Lower leg skin (tissue), 4 donors: Measurements from ENCODE around the gene TLL1. TPM values are rescaled to one million over a fixed set of nuclear protein-coding genes. Genes with fewer than 3 reads are reported as not detected.

ENCODE experiments used
- DNase-seq, 2 donors: peaks; one replicate each; pipeline ENCODE4 v3.0.0-alpha.2; 2019; ENCODE audit warnings: low spot score in 2 of 2
- H3K4me3 ChIP-seq: fragments of 200-600 bp; sonication (generic); 2 replicates; pipeline ENCODE4 v1.5.1; 2017; ENCODE audit warnings: mild to moderate bottlenecking, low read depth; ENCODE audit not compliant: poor library complexity, severe bottlenecking
- CTCF ChIP-seq, 3 donors: fragments of 450-650 bp; IDR thresholded peaks; one replicate each; pipeline ENCODE4 v1.5.1; 2016; ENCODE audit warnings: antibody characterized with exemption in 3 of 3, mild to moderate bottlenecking in 3 of 3, moderate library complexity in 2 of 3
- POLR2A ChIP-seq, 2 donors: fragments of 450-650 bp; IDR thresholded peaks; one replicate each; pipeline ENCODE4 v1.6.1; 2016 to 2017; ENCODE audit warnings: antibody characterized with exemption in 2 of 2, mild to moderate bottlenecking in 1 of 2, moderate library complexity in 1 of 2
- WGBS, 2 donors: methylation state at CpG; one replicate each; pipeline ENCODE4 v1.1.5; 2018; 5-methylcytosine and 5-hydroxymethylcytosine counted together
- intact Hi-C: fragments of 100-400 bp; cut with DNase I; formaldehyde crosslinking; loops from one replicate; pipeline ENCODE4 v1.15.0; 2023; ENCODE audit warnings: low total_unique reads
- total RNA-seq, 4 donors: library from RNA; depleted of rRNA; stranded (reverse); fragments of >200 nt; gene quantifications; one replicate each; pipeline ENCODE4 v1.1.0, GENCODE V29; 2016

The TLL1 gene
- total RNA-seq, 4 donors from 2014 or later = 1.8 to 10.5 (median 4.7) TPM

DNA sequence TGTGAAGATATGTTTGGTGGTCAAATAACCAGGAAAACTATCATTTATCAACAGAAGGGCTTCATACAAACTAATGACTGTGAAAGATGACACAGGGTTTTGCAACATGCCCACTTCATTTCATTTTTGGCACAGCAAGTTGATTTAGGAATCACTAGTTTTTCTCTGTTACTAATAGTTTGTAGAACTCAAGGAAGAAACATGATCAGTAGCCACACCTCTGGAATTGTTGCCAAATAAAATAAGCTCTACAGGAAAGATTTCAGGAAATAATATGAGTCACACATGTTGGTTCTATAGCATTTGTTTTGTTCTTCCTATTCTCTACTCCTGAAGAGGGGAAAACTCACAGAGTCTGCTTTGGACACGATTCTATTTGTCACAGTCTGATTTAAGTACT is 255.4 kb downstream of the TLL1 start:
- DNase-seq = no peak
- TF ChIP-seq POLR2A (IDR thresholded peaks at IDR 0.05) (no peak), CTCF (IDR thresholded peaks at IDR 0.05) (no peak)
- intact Hi-C loops = no loop called here
- H3K4me3 ChIP-seq = no peak overlapping the region
- 23 to 30% methylated on average over 1 of the region's 1 CpG for WGBS, 2 donors

GRCh38 chr4:166134285-166134684 is 261.2 kb downstream of the TLL1 start:
- TF ChIP-seq POLR2A (IDR thresholded peaks at IDR 0.05) (no peak), CTCF (IDR thresholded peaks at IDR 0.05) (no peak)
- intact Hi-C loops = no loop called here
- DNase-seq = no peak
- no peak overlapping the region for H3K4me3 ChIP-seq
- WGBS, 2 donors = 65 to 75% methylated on average over 6 of the region's 6 CpGs

GRCh38 chr4:166140951-166141350 is 267.9 kb downstream of the TLL1 start:
- WGBS, 2 donors = 78 to 81% methylated on average over 6 of the region's 6 CpGs
- DNase-seq = no peak
- TF ChIP-seq CTCF (IDR thresholded peaks at IDR 0.05) = no peak
- TF ChIP-seq POLR2A (IDR thresholded peaks at IDR 0.05) = no peak
- intact Hi-C loops = no loop called here
- no peak overlapping the region for H3K4me3 ChIP-seq

- intact Hi-C loops = no loop called here
- no peak for TF ChIP-seq POLR2A (IDR thresholded peaks at IDR 0.05)
- TF ChIP-seq CTCF (IDR thresholded peaks at IDR 0.05) = no peak
These were observed 270.2 kb downstream of the TLL1 start for GRCh38 chr4:166143227-166143626.

GRCh38 chr4:166144607-166145006 is 271.6 kb downstream of the TLL1 start:
- intact Hi-C loops = no loop called here
- no peak overlapping the region for H3K4me3 ChIP-seq
- DNase-seq = no peak
- TF ChIP-seq CTCF (IDR thresholded peaks at IDR 0.05) (no peak), POLR2A (IDR thresholded peaks at IDR 0.05) (no peak)
- WGBS, 2 donors = 67 to 85% methylated on average over 4 of the region's 4 CpGs

More at GRCh38 chr4:166143227-166143626, 270.2 kb downstream of the TLL1 start:
- DNase-seq = no peak
- H3K4me3 ChIP-seq = no peak overlapping the region
- WGBS, 2 donors = 83 to 85% methylated on average over 6 of the region's 6 CpGs

- TF ChIP-seq POLR2A (IDR thresholded peaks at IDR 0.05) (no peak), CTCF (IDR thresholded peaks at IDR 0.05) (no peak)
- intact Hi-C loops = no loop called here
- WGBS, 2 donors = 89% methylated on average over 6 of the region's 6 CpGs
- no peak for DNase-seq
- H3K4me3 ChIP-seq = no peak overlapping the region
These were observed 273.9 kb downstream of the TLL1 start for GRCh38 chr4:166146806-166147540.
